Activated CD8-positive, alpha-beta memory T cell treated with anti-CD3 and anti-CD28 coated beads for 1 hour (primary cell): ENCODE measurements around the gene FAM89A.
"Not testable (repeated sequence)": the region's sequence is repeated elsewhere in the genome, so short reads cannot be mapped to it uniquely, and the experiment has no call there.

ENCODE experiments used
- DNase-seq, 2 donors: peaks; one replicate each; pipeline ENCODE4 v3.0.0-alpha.2; 2020; ENCODE audit warnings: low read depth in 1 of 2; ENCODE audit errors: extremely low read depth in 1 of 2

Gene FAM89A

GRCh38 chr1:231057410-231057809 is 17.4 kb upstream of the FAM89A start:
- no peak for DNase-seq

- DNase-seq: no peak
These were observed 15.2 kb upstream of the FAM89A start for GRCh38 chr1:231055271-231055670.

- no peak for DNase-seq
These were observed 13.6 kb upstream of the FAM89A start for GRCh38 chr1:231053493-231054162.

GRCh38 chr1:231052777-231053176 is 12.7 kb upstream of the FAM89A start:
- no peak for DNase-seq

GRCh38 chr1:231050932-231051331 is 10.9 kb upstream of the FAM89A start:
- DNase-seq: not testable (repeated sequence)

GRCh38 chr1:231050395-231050794 is 10.3 kb upstream of the FAM89A start:
- DNase-seq: no peak

- no peak for DNase-seq
These were observed 9.3 kb upstream of the FAM89A start for GRCh38 chr1:231049121-231049979.

GRCh38 chr1:231048419-231048818 is 8.4 kb upstream of the FAM89A start:
- not testable (repeated sequence) for DNase-seq

- DNase-seq: not testable (repeated sequence)
These were observed 7.5 kb upstream of the FAM89A start for GRCh38 chr1:231047529-231047928.

GRCh38 chr1:231046730-231047395 is 6.8 kb upstream of the FAM89A start:
- no peak for DNase-seq

- not testable (repeated sequence) for DNase-seq
These were observed 6.1 kb upstream of the FAM89A start for GRCh38 chr1:231045921-231046729.

- DNase-seq: no peak
These were observed 5.2 kb upstream of the FAM89A start for GRCh38 chr1:231045286-231045685.

GRCh38 chr1:231044588-231044987 is 4.5 kb upstream of the FAM89A start:
- no peak for DNase-seq

- DNase-seq: no peak
These were observed 1.7 kb upstream of the FAM89A start for GRCh38 chr1:231041719-231042261.

GRCh38 chr1:231040800-231041718 is 1.0 kb upstream of the FAM89A start:
- DNase-seq: no peak

- peak in 1 of 2 donors; percentile 15 for DNase-seq
These were observed 664 bp downstream of the FAM89A start for GRCh38 chr1:231039161-231040018.

- no peak for DNase-seq
These were observed 2.2 kb downstream of the FAM89A start for GRCh38 chr1:231037585-231038517.
